Measurements from ENCODE around the gene ATRN. TPM values are rescaled to one million over a fixed set of nuclear protein-coding genes. Genes with fewer than 3 reads are reported as not detected.

ATRN gene
- total and polyA plus RNA-seq, 2 experiments from 2014 or later, result 13.6 to 26.8 TPM

DNA sequence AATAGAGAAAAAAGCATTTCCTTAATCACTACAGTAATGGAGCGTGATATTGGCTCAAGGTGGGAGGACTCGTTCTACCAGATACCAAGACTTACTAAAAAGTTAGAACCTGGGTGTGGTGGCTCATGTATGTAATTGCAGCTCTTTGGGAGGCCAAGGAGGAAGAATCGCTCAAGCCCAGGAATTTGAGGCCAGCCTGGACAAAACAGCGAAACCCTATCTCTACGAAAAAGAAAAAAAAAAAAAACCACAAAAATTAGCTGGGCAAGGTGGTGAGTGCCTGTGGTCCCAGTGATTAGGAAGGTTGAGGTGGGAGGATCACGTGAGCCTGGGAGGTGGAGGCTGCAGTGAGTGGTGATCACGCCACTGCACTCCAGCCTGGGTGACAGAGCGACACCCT is 24.0 kb upstream of the ATRN start:
- DNase-seq (ENCODE audit: low read depth in 1 of 2, low spot score in 1 of 2), result no peak
- Histone ChIP-seq H3K27ac (no peak overlapping the region), H3K27me3 (no peaks in the 10 kb centered on the region)

DNA sequence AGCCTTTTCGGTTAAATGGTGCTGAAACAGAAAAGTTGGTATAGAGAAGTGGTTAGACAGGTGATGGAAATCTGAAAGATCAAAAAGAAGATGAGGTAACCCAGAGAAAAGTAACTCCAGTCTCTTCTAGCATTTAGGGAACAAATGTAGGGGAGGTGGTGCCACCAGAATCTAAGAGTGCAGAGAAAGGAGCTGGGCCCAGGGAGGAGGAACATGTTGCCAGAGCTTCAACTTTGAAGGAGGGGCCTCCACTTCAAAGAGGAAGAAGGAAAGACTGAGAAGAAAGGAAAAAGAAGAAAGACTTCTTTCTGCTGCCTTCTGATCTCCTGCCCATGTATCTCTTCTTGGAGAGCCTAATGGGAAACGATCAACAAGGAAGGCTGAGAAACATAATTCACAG is 23.5 kb upstream of the ATRN start:
- TF ChIP-seq, protein P1, sequence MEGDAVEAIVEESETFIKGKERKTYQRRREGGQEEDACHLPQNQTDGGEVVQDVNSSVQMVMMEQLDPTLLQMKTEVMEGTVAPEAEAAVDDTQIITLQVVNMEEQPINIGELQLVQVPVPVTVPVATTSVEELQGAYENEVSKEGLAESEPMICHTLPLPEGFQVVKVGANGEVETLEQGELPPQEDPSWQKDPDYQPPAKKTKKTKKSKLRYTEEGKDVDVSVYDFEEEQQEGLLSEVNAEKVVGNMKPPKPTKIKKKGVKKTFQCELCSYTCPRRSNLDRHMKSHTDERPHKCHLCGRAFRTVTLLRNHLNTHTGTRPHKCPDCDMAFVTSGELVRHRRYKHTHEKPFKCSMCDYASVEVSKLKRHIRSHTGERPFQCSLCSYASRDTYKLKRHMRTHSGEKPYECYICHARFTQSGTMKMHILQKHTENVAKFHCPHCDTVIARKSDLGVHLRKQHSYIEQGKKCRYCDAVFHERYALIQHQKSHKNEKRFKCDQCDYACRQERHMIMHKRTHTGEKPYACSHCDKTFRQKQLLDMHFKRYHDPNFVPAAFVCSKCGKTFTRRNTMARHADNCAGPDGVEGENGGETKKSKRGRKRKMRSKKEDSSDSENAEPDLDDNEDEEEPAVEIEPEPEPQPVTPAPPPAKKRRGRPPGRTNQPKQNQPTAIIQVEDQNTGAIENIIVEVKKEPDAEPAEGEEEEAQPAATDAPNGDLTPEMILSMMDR (IDR thresholded peaks at IDR 0.05; ENCODE audit: low read depth, low read length), result no peak
- no peaks in the 10 kb centered on the region for H3K9me3 ChIP-seq (ENCODE audit: low read depth)
- H3K27ac ChIP-seq, result no peak overlapping the region
- H3K36me3 ChIP-seq, result no peaks in the 10 kb centered on the region
- no peaks in the 10 kb centered on the region for H3K4me1 ChIP-seq (ENCODE audit: low read depth)
- no peak for DNase-seq (ENCODE audit: low read depth in 1 of 2, low spot score in 1 of 2)
- no peaks in the 10 kb centered on the region for H3K27me3 ChIP-seq
- no peak overlapping the region for H3K4me3 ChIP-seq

More for the DNA sequence above, 24.0 kb upstream of the ATRN start:
- Histone ChIP-seq H3K4me3 (no peak overlapping the region), H3K4me1 (ENCODE audit: low read depth) (no peaks in the 10 kb centered on the region), H3K36me3 (no peaks in the 10 kb centered on the region), H3K9me3 (ENCODE audit: low read depth) (no peaks in the 10 kb centered on the region)
- TF ChIP-seq, protein P1 (IDR thresholded peaks at IDR 0.05; ENCODE audit: low read depth, low read length), result no peak

DNA sequence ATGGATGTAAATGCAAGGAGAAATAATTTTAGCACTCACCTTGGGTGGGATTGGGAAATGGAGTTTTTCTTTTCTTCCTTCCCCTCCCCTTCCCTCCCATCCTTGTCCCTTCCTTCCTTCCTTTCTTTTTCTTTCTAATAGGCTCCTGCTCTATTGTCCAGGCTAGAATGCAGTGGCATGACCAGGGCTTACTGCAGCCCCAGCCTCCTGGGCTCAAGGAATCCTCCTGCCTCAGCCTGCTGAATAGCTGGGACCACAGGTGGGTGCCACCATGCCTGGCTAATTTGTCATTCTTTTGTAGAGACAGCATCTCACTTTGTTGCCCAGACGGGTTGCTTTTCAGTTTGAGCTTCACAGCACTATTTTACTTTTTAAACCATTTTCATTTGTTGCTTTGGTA is 21.5 kb upstream of the ATRN start:
- Histone ChIP-seq H3K27ac (no peak overlapping the region), H3K36me3 (no peaks in the 10 kb centered on the region), H3K9me3 (ENCODE audit: low read depth) (no peaks in the 10 kb centered on the region), H3K4me3 (no peak overlapping the region), H3K27me3 (no peaks in the 10 kb centered on the region), H3K4me1 (ENCODE audit: low read depth) (no peaks in the 10 kb centered on the region)
- DNase-seq (ENCODE audit: low read depth in 1 of 2, low spot score in 1 of 2), result no peak
- TF ChIP-seq, protein P1 (IDR thresholded peaks at IDR 0.05; ENCODE audit: low read depth, low read length), result no peak

DNA sequence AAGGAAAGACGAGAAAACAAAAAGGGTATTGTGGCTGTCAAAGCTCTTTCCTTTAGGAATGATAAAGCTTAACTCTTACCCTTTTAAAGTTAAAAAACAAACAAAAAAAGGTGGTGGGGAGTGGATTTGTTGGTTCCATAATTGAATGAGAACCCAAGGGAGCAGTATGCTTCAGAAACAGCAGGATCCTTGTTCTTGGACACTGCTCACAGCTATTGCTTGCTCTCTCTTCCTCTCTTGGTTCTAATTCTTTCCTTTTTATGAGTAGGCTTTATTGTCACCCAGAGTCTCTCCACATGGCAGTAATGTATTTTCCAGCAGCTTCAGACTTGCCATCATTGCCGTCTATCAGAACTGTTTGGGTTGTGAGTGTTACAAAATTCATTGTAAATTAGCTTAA is 18.7 kb upstream of the ATRN start:
- no peaks in the 10 kb centered on the region for H3K36me3 ChIP-seq
- no peak for DNase-seq (ENCODE audit: low read depth in 1 of 2, low spot score in 1 of 2)
- TF ChIP-seq, protein P1 (IDR thresholded peaks at IDR 0.05; ENCODE audit: low read depth, low read length), result no peak
- no peaks in the 10 kb centered on the region for H3K9me3 ChIP-seq (ENCODE audit: low read depth)
- H3K4me3 ChIP-seq, result no peak overlapping the region
- no peaks in the 10 kb centered on the region for H3K4me1 ChIP-seq (ENCODE audit: low read depth)
- H3K27ac ChIP-seq, result no peak overlapping the region
- no peaks in the 10 kb centered on the region for H3K27me3 ChIP-seq

DNA sequence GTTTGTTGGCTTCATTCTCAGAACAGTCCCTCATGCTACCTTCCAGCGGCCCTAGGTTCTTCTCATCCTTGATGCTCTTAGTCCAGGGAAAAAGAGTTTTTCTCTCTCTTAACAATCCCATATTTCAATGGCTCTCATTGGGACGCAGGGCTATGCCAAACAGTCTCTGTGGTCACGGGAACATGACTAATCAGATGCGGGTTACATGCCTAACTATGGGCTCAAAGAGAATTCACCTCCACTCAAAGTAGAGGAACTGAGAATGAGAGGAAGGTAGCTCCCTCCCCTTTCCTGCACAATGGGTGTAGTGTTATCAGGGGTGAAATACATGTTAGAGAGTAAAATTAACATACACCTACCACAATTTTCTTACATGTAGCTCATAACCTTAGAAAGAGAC is 18.1 kb upstream of the ATRN start:
- H3K27ac ChIP-seq, result no peak overlapping the region
- DNase-seq (ENCODE audit: low read depth in 1 of 2, low spot score in 1 of 2), result no peak
- no peaks in the 10 kb centered on the region for H3K27me3 ChIP-seq
- H3K36me3 ChIP-seq, result no peaks in the 10 kb centered on the region
- H3K9me3 ChIP-seq (ENCODE audit: low read depth), result no peaks in the 10 kb centered on the region
- no peak overlapping the region for H3K4me3 ChIP-seq
- no peaks in the 10 kb centered on the region for H3K4me1 ChIP-seq (ENCODE audit: low read depth)
- TF ChIP-seq, protein P1 (IDR thresholded peaks at IDR 0.05; ENCODE audit: low read depth, low read length), result no peak

DNA sequence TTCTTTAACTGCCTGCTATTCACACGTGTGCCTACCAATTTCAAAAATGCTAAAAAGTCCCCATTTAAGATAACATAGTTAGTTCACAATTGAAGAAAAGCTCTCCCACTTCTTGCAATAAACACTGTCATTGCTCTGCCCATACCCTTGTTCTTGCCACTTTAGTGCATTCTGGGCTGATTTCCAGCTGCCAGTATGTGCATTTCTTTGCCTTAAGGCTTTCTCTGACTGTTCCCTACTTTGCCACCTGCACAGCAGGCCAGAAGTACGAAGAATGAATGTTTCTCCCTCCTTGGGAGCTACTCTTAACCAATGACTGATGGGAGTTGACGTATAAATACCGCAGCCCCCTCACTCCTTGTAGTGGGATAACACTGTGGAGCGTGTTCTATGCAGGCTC is 16.0 kb upstream of the ATRN start:
- Histone ChIP-seq H3K36me3 (no peaks in the 10 kb centered on the region), H3K4me1 (ENCODE audit: low read depth) (no peaks in the 10 kb centered on the region), H3K27me3 (no peaks in the 10 kb centered on the region), H3K9me3 (ENCODE audit: low read depth) (no peaks in the 10 kb centered on the region), H3K27ac (no peak overlapping the region), H3K4me3 (no peak overlapping the region)
- DNase-seq (ENCODE audit: low read depth in 1 of 2, low spot score in 1 of 2), result no peak
- TF ChIP-seq, protein P1 (IDR thresholded peaks at IDR 0.05; ENCODE audit: low read depth, low read length), result no peak
